Spinal cord (tissue), 10 donors: ENCODE results near the gene MSLN. TPM values are rescaled to one million over a fixed set of nuclear protein-coding genes. Genes with fewer than 3 reads are reported as not detected.

ENCODE experiments used
- DNase-seq, 6 donors: peaks; one replicate each; pipeline versions ENCODE4 v3.0.0 to v3.0.0-alpha.2; 2013 to 2015; ENCODE audit warnings: low spot score in 6 of 6, low read depth in 4 of 6
- H3K27ac ChIP-seq: one replicate; pipeline ENCODE4 v1.5.1; 2013; ENCODE audit warnings: low read depth, low read length, control low read depth
- H3K27me3 ChIP-seq: one replicate; pipeline ENCODE4 v1.6.1; 2013; ENCODE audit warnings: low read length; ENCODE audit not compliant: control insufficient read depth, insufficient read depth
- H3K36me3 ChIP-seq: one replicate; pipeline ENCODE4 v1.6.1; 2013; ENCODE audit warnings: low read length; ENCODE audit not compliant: control insufficient read depth, insufficient read depth
- H3K4me1 ChIP-seq: one replicate; pipeline ENCODE4 v1.6.1; 2013; ENCODE audit warnings: low read length; ENCODE audit not compliant: control insufficient read depth, insufficient read depth
- H3K4me3 ChIP-seq: one replicate; pipeline ENCODE4 v1.5.1; 2013; ENCODE audit warnings: low read depth, low read length, control low read depth
- H3K9me3 ChIP-seq: one replicate; pipeline ENCODE4 v1.6.1; 2013; ENCODE audit warnings: low read length; ENCODE audit not compliant: control insufficient read depth, insufficient read depth
- WGBS: methylation state at CpG from one replicate; pipeline ENCODE4 v1.1.5; 2013; ENCODE audit warnings: missing lambda C conversion rate; ENCODE audit not compliant: insufficient coverage; 5-methylcytosine and 5-hydroxymethylcytosine counted together
- polyA plus RNA-seq, 2 donors: library from polyadenylated mRNA; unstranded; fragments of 120-200 nt; gene quantifications; one replicate each; pipeline ENCODE4 v1.2.1, GENCODE V29; 2013; ENCODE audit not compliant: insufficient read length in 2 of 2
- total RNA-seq, 2 donors: library from RNA; depleted of rRNA in 1 of 2; stranded (reverse); fragments of 120-200 nt in 1 of 2; fragments of >200 nt in 1 of 2; gene quantifications; one replicate each; pipeline versions ENCODE4 v1.2.3 to v1.2.4, GENCODE V29; 2013 to 2014
- donor health status: healthy.

The MSLN gene
- total and polyA plus RNA-seq, 4 donors: 0.24 to 0.83 (median 0.48) TPM

DNA sequence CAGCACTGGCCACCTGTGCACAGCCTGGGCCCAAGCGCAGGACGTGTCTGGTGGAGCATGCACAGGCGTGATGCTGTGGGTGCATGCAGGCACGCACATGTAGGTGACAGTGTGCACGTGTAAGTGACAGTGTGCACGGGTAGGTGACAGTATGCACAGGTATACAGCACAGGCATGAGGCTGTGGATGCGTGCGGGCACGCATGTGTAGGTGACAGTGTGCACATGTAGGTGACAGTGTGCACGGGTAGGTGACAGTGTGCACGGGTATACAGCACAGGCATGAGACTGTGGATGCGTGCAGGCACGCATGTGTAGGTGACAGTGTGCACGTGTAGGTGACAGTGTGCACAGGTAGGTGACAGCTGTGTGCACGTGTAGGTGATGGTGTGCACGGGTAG, 19.8 kb downstream of the MSLN start:
- Histone ChIP-seq H3K36me3 (peaks cover 16% of the 10 kb centered on the region), H3K4me3 (no peak overlapping the region), H3K4me1 (peaks cover 4% of the 10 kb centered on the region), H3K27me3 (no peaks in the 10 kb centered on the region), H3K9me3 (no peaks in the 10 kb centered on the region), H3K27ac (no peak overlapping the region)
- WGBS: 91% methylated on average over 16 of the region's 16 CpGs
- no peak for DNase-seq

DNA sequence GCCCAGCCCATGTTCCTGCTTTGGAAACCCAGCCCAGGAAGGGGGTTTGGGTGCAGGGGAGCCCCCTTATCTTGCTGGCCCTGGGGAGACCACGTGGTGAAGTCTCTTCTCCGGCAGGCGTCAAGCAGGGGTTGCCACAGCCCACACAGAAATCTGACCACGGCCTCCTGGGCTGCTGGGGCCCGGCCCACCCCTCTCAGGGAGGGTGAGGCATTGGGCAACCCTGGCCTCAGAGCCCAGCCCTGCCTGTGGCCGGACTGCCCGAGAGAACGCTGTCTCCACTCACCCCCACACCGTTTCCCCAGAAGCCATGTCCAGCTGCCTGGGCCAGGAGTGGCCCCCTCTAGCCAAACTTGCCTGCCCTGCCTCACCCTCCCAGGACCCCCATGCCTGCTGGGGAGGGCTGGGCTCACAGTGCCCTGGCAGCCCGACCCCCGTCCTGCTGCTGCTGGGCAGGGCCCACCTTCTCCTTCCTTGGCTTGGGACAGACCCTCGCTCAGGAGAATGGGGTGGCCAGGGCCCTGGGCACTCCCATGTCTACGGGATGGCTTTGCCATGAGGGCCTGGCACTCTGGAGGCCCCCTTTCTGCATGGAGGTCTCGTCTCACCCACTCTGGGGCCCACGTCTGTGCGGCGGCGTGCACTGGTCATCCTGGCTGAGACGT, 20.9 kb downstream of the MSLN start:
- Histone ChIP-seq H3K4me3 (no peak overlapping the region), H3K27ac (no peak overlapping the region), H3K36me3 (peaks cover 27% of the 10 kb centered on the region), H3K4me1 (peaks cover 8% of the 10 kb centered on the region), H3K27me3 (no peaks in the 10 kb centered on the region), H3K9me3 (no peaks in the 10 kb centered on the region)
- 78% methylated on average over 19 of the region's 19 CpGs for WGBS
- no peak for DNase-seq

DNA sequence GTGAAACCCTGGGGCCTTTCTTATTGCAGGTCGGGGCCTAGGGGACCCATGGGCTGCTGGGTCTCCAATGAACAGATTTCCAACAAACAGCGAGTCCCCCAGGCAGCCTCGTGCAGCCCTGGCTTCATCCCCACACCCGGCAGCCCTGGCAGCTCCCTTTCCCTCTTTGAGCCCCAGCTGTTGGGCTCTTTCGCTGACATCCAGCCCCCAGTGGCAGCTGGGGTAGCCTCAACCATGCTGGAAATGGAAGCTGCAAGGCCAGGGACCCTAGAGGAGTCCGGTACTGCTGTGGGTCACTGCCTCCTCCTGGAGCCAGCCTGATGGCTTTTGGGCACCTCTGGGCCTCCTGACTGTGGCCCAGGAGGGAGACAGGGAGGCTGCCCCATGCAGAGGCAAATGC, 21.7 kb downstream of the MSLN start:
- DNase-seq: no peak
- Histone ChIP-seq H3K36me3 (peaks cover 35% of the 10 kb centered on the region), H3K9me3 (no peaks in the 10 kb centered on the region), H3K4me3 (no peak overlapping the region), H3K27me3 (no peaks in the 10 kb centered on the region), H3K4me1 (peaks cover 12% of the 10 kb centered on the region), H3K27ac (no peak overlapping the region)
- WGBS: 66% methylated on average over 6 of the region's 6 CpGs

- H3K27ac ChIP-seq: no peak overlapping the region
These were observed 22.4 kb downstream of the MSLN start for GRCh38 chr16:782766-783403.

DNA sequence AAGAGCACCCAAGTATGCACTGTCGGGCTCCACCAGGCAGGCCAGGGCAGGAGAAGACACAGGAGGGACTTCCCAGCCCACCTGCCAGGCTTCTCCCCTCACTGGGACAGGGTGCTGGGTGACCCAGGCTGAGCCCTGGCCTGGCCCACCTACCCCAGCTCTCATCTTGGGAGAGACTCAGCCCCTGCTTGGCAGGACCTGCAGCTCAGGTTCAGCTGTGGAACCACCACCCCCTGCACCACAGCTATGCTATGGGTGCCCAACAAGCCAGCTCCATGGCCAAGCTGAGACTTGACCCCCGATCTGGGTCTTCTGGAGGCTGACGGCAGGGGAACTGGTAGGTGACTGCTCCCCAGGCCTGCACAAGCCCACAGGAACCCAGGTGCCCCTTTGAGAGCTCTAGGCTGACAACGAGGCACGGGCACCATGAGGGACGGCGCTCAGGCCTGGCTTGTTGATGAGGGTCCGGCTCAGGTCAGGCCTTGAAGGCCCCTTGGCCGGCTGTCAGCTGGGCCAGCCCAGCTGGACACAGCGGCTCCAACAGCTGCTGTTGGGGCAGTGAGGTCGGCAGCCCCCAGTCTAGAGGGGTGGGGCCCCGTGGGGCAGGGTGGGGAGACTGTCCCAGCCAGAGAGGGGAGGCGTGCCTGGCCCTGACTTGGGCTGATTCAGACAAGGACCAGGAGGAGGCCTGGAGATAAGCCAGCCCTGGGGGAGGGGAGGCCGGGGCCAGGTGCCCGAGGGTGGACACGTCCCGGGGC, 23.0 kb downstream of the MSLN start:
- WGBS: 68% methylated on average over 17 of the region's 17 CpGs
- no peak overlapping the region for H3K27ac ChIP-seq
- H3K27me3 ChIP-seq: no peaks in the 10 kb centered on the region
- peaks cover 39% of the 10 kb centered on the region for H3K36me3 ChIP-seq
- no peak for DNase-seq
- H3K9me3 ChIP-seq: no peaks in the 10 kb centered on the region
- H3K4me1 ChIP-seq: peaks cover 19% of the 10 kb centered on the region
- H3K4me3 ChIP-seq: no peak overlapping the region

More at GRCh38 chr16:782766-783403, 22.4 kb downstream of the MSLN start:
- peaks cover 39% of the 10 kb centered on the region for H3K36me3 ChIP-seq
- H3K4me1 ChIP-seq: peaks cover 18% of the 10 kb centered on the region
- DNase-seq: no peak
- WGBS: 78% methylated on average over 36 of the region's 36 CpGs
- H3K4me3 ChIP-seq: no peak overlapping the region
- H3K9me3 ChIP-seq: no peaks in the 10 kb centered on the region
- H3K27me3 ChIP-seq: no peaks in the 10 kb centered on the region

GRCh38 chr16:784431-784830, 23.9 kb downstream of the MSLN start:
- WGBS: 94% methylated on average over 19 of the region's 19 CpGs
- H3K27ac ChIP-seq: no peak overlapping the region
- H3K9me3 ChIP-seq: no peaks in the 10 kb centered on the region
- H3K27me3 ChIP-seq: no peaks in the 10 kb centered on the region
- peaks cover 44% of the 10 kb centered on the region for H3K36me3 ChIP-seq
- H3K4me3 ChIP-seq: no peak overlapping the region
- DNase-seq: no peak
- peaks cover 26% of the 10 kb centered on the region for H3K4me1 ChIP-seq

DNA sequence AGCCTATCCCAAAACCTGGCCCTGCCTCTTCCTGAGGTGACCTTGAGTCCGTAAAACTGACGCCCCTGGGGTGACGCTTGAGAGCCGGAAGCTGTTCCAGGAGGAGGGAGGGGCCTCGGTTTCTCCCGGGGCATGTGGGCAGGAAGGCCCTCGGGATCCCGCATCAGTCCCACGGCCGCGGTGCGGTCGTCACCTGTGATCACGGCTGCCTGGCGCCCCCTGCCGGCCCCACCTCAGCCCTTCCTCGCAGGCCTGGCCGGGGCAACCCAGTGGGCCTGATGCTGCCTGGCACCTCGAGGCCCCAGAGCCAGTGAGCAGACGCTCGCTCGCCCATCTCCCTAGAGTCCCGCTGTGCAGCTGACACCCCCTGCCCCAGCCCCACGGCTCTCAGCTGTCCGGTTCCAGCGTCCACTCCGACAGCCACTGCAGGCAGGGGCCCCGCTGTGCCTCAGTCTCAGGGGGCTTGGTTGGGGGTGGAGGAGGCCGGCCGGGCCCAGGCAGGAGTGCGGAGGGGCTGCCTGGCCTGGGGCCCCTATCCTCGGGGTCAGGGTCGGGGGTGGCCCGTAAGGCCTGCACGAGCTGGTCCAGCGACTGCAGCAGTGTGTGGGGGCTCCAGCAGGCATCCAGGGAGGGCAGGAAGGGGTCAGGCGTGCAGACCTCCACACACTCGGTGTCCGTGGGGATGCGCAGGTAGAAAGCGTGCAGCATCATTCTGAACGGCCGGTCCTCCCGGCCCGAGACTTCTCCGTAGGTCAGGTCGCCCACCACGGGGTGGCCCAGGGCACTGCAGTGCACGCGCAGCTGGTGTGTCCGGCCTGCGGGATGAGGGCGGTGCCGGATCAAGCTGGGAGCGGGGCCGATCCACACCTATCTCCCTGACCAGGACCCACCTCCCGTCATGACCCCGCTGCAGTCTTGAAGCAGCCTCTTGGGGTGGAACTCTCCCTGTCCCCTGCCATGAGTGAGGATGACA, 25.3 kb downstream of the MSLN start:
- Histone ChIP-seq H3K27me3 (no peaks in the 10 kb centered on the region), H3K36me3 (peaks cover 58% of the 10 kb centered on the region), H3K4me3 (no peak overlapping the region), H3K9me3 (no peaks in the 10 kb centered on the region), H3K27ac (no peak overlapping the region), H3K4me1 (peaks cover 29% of the 10 kb centered on the region)
- WGBS: 63% methylated on average over 58 of the region's 58 CpGs
- DNase-seq: peak in 2 of 6 donors; percentile 32 to 40

GRCh38 chr16:787321-787966, 26.9 kb downstream of the MSLN start:
- Histone ChIP-seq H3K4me3 (peak overlapping the region; percentile 49), H3K27ac (no peak overlapping the region), H3K9me3 (no peaks in the 10 kb centered on the region), H3K36me3 (peaks cover 74% of the 10 kb centered on the region), H3K27me3 (no peaks in the 10 kb centered on the region), H3K4me1 (peaks cover 29% of the 10 kb centered on the region)
- DNase-seq: no peak
- WGBS: 46% methylated on average over 47 of the region's 47 CpGs

DNA sequence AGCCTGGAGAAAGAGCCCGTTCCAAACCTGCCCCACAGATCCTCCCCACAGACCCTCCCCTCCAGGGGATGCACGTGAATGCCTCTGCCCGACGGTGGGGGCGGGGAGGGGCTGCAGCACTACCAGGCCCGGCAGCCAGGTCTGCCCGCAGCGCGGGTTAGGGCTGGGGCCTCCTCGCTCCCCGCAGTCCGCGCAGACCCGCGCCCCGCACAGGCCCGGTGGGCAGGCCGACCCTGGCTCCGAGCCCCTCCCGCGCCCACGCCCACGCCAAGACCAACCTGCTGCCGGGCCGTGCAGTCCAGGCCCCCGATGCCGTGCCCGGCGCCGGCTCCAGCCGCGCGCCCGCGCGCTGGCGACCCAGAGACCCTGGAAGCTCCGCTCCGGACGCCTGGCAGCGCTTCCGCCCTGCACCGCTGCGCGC, 27.5 kb downstream of the MSLN start, which contains the start of gene RPUSD1:
RPUSD1 (minus strand) TSS at position 404 of the 421 bp plus-strand sequence. CDS start 644 bp downstream, outside the sequence.
- Histone ChIP-seq H3K36me3 (peaks cover 79% of the 10 kb centered on the region), H3K4me1 (peaks cover 27% of the 10 kb centered on the region), H3K27ac (no peak within 1 kb of the TSS), H3K4me3 (peak within 1 kb of the TSS; percentile 65), H3K9me3 (no peaks in the 10 kb centered on the region), H3K27me3 (no peaks in the 10 kb centered on the region)
- WGBS: 0% methylated on average over 45 of the region's 45 CpGs
- no peak for DNase-seq
